Activated naive CD4-positive, alpha-beta T cell treated with anti-CD3 and anti-CD28 coated beads for 36 hours (primary cell): ENCODE data around the gene KIFC3. TPM values are rescaled to one million over a fixed set of nuclear protein-coding genes. Genes with fewer than 3 reads are reported as not detected.
"Not testable (repeated sequence)": the region's sequence is repeated elsewhere in the genome, so short reads cannot be mapped to it uniquely, and the experiment has no call there.

Experiments
- CTCF ChIA-PET: fragments of 350-600 bp; sonication (Branson Sonifier 250); formaldehyde crosslinking; loops from one replicate; lab custom pipeline; 2021; ENCODE audit warnings: antibody characterized with exemption; lab: Charles Lee
- DNase-seq: peaks from one replicate; pipeline ENCODE4 v3.0.0-alpha.2; 2020
- H3K27ac Mint-ChIP-seq: one replicate; pipeline ENCODE4 v1.8.0; 2021; ENCODE audit warnings: mild to moderate bottlenecking, mixed read lengths
- H3K27me3 Mint-ChIP-seq: one replicate; pipeline ENCODE4 v1.8.0; 2021; ENCODE audit warnings: low read depth, mixed read lengths
- H3K36me3 Mint-ChIP-seq: one replicate; pipeline ENCODE4 v1.8.0; 2021; ENCODE audit warnings: low read depth, mixed read lengths
- H3K4me1 Mint-ChIP-seq: one replicate; pipeline ENCODE4 v1.8.0; 2021; ENCODE audit warnings: low read depth, mixed read lengths
- H3K4me3 Mint-ChIP-seq: one replicate; pipeline ENCODE4 v1.8.0; 2021; ENCODE audit warnings: mild to moderate bottlenecking, moderate library complexity, mixed read lengths
- H3K9me3 Mint-ChIP-seq: one replicate; pipeline ENCODE4 v1.8.0; 2021; ENCODE audit warnings: mixed read lengths
- intact Hi-C: fragments of 100-400 bp; cut with micrococcal nuclease; formaldehyde crosslinking; loops from one replicate; pipeline ENCODE4 v1.15.1; 2023
- total RNA-seq, 2 experiments: library from RNA; stranded (reverse); gene quantifications; one replicate each; pipeline ENCODE4 v1.2.3, GENCODE V29; 2021

The KIFC3 gene
- total RNA-seq, 2 experiments from 2014 or later, result 0.12 TPM; not detected in 1

DNA sequence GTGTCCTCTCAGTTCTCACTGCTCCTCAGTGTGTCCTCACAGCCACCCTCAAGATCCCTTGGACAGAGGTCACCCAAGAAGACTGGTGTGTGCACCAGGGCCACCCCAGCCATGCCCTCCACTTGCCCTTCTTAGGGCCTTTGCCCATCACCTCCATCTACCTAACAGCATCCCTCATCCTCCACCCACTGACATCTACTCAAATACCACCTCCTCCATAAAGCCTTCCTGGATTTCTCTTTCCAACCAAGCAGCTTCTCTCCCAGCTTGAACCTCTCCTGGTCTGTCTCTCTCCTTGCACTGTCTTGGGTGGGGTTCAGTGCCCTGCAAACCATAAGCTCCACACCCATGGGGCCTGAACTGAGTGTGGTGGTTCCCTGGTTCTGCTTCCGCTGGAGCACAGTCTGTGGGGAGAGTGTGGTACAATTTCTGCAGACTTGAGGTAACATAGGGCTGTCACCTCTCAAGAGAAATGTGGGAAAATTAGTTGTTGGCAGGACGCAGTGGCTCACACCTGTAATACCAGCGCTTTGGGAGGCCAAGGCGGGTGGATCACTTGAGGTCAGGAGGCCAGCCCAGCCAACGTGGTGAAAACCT is 52.3 kb downstream of the KIFC3 start:
- intact Hi-C loops, result no loop called here
- DNase-seq, result no peak
- H3K36me3 Mint-ChIP-seq, result peaks cover 9% of the 10 kb centered on the region

DNA sequence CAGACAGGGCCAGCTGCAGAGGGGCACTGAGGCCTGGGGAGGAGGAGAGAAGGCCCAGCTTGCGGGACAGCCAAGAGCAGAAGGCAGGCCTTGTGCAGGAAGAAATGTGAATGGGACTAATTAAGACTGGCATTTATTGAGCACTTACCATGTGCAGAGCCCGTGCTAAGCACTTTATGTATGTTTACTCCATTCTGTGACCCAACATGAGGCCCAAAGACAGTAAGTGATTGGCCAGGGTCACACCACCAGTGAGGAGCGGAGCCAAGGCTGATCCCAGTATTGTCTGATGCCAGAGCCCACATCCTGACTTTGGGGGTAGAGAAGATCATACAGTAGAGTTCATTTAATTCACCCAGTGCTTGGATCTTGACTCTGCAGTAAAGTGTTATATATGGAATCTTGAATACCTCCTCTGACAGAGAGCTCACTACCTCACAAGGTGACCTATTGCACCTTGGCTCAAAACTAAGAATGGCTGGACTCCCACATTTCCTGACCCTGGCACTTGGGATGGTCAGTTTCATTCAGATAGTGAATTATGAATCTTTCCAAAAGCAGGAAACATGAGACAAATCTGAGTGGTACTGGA is 53.1 kb downstream of the KIFC3 start:
- Mint-ChIP-seq H3K9me3 (no peaks in the 10 kb centered on the region), H3K36me3 (peaks cover 8% of the 10 kb centered on the region), H3K4me1 (no peaks in the 10 kb centered on the region), H3K4me3 (no peak overlapping the region), H3K27me3 (no peaks in the 10 kb centered on the region), H3K27ac (no peak overlapping the region)
- CTCF ChIA-PET, result interaction anchor here (1.0 kb wide), 1 partner anchor 10 kb away, joined by 3 read pairs; no protein-coding TSS in a partner anchor
- intact Hi-C loops, result no loop called here
- DNase-seq, result no peak

More for the DNA sequence above, 52.3 kb downstream of the KIFC3 start:
- Mint-ChIP-seq H3K4me1 (no peaks in the 10 kb centered on the region), H3K27ac (no peak overlapping the region), H3K9me3 (no peaks in the 10 kb centered on the region), H3K27me3 (no peaks in the 10 kb centered on the region), H3K4me3 (no peak overlapping the region)
- CTCF ChIA-PET, result no interaction called here

DNA sequence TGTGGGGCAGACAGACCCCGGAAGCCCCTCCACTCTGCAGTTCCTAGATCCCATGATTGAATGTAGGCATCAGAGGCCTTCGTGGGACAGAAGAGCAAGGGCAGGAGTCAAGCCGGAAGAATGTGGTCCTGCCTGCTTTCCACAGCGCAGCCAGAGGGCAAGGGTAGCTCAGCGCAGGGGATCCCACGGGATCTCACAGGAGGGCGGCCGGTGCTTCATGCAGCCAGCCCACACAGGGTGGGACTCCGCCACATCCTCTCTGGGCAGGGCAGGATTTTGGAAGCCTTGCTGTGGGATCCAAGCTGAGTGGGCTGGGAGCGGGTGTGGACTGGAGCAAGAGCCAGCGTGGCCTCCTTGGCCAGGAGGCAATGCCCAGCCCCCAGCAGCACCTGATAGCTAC is 53.7 kb downstream of the KIFC3 start:
- no peak overlapping the region for H3K4me3 Mint-ChIP-seq
- no peak for DNase-seq
- H3K36me3 Mint-ChIP-seq, result peaks cover 6% of the 10 kb centered on the region
- no peaks in the 10 kb centered on the region for H3K27me3 Mint-ChIP-seq
- H3K27ac Mint-ChIP-seq, result no peak overlapping the region
- no peaks in the 10 kb centered on the region for H3K4me1 Mint-ChIP-seq
- CTCF ChIA-PET, result interaction anchor here (1.0 kb wide), 1 partner anchor 11 kb away, joined by 3 read pairs; no protein-coding TSS in a partner anchor
- intact Hi-C loops, result no loop called here
- no peaks in the 10 kb centered on the region for H3K9me3 Mint-ChIP-seq

DNA sequence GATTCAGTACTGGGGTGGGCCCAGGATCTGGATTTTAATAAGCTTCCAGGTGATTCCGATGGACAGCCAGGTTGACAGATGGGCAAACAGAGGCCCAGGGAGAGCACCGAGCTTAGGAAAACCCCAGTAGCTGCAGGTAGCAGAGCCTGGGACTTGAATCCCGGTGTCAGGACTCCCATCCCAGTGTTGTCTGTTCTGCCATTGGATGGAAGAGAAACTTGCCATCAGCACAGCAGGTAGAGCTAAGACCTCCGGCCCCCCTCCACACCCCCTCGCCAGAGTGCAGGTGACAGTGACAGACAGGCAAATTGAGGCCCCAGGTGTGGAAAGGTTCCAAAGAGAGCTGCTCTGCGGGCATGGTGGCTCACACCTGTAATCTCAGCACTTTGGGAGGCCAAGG is 54.3 kb downstream of the KIFC3 start:
- Mint-ChIP-seq H3K4me3 (no peak overlapping the region), H3K36me3 (peaks cover 6% of the 10 kb centered on the region), H3K27ac (no peak overlapping the region), H3K27me3 (no peaks in the 10 kb centered on the region), H3K9me3 (no peaks in the 10 kb centered on the region), H3K4me1 (no peaks in the 10 kb centered on the region)
- CTCF ChIA-PET, result no interaction called here
- no peak for DNase-seq
- intact Hi-C loops, result no loop called here

DNA sequence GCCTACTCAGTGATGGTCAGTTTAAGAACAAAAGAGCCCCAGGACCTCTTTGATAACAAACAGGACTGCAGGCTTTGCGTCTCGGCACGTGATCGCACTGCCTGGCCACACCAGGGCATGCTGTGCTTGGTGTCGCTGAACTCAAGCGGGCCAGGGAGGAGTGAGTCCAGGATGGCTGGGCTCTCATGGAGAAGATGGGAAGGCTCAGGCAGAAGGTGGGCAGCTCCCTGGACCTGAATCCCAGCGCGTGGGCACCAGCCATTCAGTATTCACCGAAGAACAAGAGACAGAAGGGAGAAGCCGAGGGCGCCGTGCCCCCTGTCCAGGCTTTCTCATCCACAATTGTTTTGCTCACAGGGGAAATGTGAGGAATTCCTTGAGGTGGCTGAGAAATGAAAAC is 54.8 kb downstream of the KIFC3 start:
- intact Hi-C loops, result no loop called here
- DNase-seq, result no peak
- Mint-ChIP-seq H3K9me3 (no peaks in the 10 kb centered on the region), H3K36me3 (peaks cover 6% of the 10 kb centered on the region), H3K4me3 (no peak overlapping the region), H3K27me3 (no peaks in the 10 kb centered on the region), H3K4me1 (no peaks in the 10 kb centered on the region), H3K27ac (no peak overlapping the region)
- CTCF ChIA-PET, result no interaction called here

DNA sequence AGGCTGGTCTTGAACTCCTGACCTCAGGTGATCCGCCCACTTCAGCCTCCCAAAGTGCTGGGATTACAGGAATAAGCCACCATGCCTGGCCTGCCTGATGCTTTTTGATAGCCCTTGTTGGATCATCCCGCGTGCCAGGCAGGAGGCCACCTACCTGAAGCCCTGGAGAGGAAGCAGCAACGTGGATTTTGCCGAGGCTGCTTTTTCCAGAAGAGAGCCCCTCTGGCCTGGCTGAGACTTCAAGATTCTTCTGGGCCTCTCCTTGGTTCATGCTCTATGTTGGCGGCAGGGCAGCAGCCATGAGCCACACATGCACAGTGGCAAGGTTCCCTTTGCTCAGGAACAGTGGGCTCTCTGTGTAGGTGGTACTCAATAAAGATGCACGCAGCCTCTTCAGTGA is 55.2 kb downstream of the KIFC3 start:
- Mint-ChIP-seq H3K4me3 (no peak overlapping the region), H3K27me3 (no peaks in the 10 kb centered on the region), H3K36me3 (peaks cover 6% of the 10 kb centered on the region), H3K4me1 (no peaks in the 10 kb centered on the region), H3K9me3 (no peaks in the 10 kb centered on the region), H3K27ac (no peak overlapping the region)
- no peak for DNase-seq
- CTCF ChIA-PET, result no interaction called here
- intact Hi-C loops, result no loop called here

DNA sequence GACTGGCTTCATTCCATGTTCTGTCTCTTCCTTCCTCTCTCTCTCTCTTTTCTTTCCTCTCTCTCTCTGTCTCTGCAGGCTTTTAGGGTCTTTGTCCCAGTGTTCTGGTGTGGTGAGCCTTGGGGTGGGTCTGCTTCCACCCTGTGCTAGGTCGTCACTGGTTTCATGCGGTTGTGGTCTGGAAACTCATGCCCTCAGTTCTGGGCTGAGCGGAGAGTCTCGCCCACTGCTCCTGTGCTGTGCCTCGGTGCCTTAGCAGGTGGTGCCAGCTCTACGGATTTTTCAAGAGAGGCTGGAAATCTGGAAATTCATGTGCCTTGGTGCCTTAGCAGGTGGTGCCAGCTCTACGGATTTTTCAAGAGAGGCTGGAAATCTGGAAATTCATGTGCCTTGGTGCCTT is 56.0 kb downstream of the KIFC3 start:
- H3K4me1 Mint-ChIP-seq, intact Hi-C loops, H3K9me3 Mint-ChIP-seq, DNase-seq, H3K4me3 Mint-ChIP-seq, H3K27me3 Mint-ChIP-seq, H3K36me3 Mint-ChIP-seq, CTCF ChIA-PET, H3K27ac Mint-ChIP-seq: not testable (repeated sequence)

DNA sequence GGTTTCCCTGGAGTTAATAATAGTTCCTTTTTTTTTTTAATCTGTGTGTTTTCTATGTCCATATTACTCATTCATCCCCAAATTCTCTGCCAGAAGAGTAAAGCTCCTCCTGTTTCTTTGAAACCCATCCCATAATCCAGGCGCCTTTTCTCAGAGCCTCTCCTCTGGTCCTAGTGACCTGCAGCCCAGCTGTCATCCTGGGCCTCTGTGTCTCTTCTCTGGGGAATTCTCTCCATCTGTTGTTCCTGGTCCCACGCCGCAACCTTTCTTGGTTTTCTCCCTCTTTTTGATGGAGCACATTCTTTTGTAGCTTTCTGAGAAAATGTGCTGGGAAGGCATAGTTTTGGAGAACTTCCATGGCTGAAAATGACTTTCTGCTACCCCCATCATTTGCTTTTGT is 56.5 kb downstream of the KIFC3 start:
- no peaks in the 10 kb centered on the region for H3K27me3 Mint-ChIP-seq
- intact Hi-C loops, result no loop called here
- peaks cover 9% of the 10 kb centered on the region for H3K36me3 Mint-ChIP-seq
- no peak for DNase-seq
- H3K4me1 Mint-ChIP-seq, result no peaks in the 10 kb centered on the region
- no peaks in the 10 kb centered on the region for H3K9me3 Mint-ChIP-seq
- H3K4me3 Mint-ChIP-seq, result no peak overlapping the region
- no peak overlapping the region for H3K27ac Mint-ChIP-seq
- CTCF ChIA-PET, result interaction anchor here (0.6 kb wide), 1 partner anchor 157 kb away, joined by 4 read pairs; no protein-coding TSS in a partner anchor

DNA sequence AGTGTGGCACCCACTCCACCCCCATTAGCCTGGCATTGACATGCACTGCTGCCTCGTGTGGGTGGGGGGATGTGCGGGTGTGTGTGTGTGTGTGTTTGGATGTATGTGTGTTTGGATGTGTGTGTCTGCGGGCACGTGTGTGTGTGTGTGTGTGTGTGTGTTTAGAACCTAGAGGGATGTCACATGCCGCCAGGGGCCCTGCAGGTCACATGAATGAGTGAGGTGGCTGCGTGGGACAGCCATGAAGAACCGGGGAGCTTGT is 57.7 kb downstream of the KIFC3 start:
- no peak overlapping the region for H3K27ac Mint-ChIP-seq
- intact Hi-C loops, result no loop called here
- DNase-seq, result no peak
- no peaks in the 10 kb centered on the region for H3K27me3 Mint-ChIP-seq
- no peak overlapping the region for H3K4me3 Mint-ChIP-seq
- no peaks in the 10 kb centered on the region for H3K4me1 Mint-ChIP-seq
- CTCF ChIA-PET, result no interaction called here
- peaks cover 8% of the 10 kb centered on the region for H3K36me3 Mint-ChIP-seq
- H3K9me3 Mint-ChIP-seq, result no peaks in the 10 kb centered on the region

DNA sequence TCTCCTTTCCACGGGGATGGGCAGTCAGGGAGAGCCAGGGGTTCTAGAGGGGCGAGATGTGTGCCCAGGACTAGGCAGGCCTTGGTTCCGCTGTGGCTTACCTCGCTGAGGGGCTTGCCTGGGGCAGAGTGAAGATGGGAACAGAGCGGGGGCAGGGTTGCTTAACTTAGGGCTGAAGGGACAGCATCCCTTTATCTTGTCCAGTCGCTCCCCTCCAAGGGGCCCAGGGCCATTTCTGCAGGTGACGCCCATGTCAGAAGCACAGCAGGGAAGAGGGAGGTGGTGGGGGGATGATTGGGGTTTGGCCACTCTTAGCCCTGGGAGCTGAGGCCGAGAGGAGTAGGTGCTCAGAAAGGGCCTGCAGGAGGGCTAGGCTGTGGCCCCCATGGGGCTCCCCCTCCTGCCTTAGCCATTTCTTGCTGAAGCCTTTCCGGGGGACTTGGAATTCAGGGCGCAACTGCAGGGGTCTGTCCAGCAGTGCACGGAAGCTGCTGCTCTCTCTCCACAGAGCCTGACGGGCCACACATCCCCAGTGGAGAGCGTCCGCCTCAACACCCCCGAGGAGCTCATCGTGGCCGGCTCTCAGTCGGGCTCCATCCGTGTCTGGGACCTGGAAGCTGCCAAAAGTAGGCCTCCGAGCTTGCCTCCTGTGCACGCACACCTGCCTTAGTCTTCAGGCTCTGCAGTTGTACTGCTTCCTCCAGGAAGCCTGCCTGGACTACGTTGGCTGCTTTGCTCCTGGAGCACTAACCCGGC is 58.2 kb downstream of the KIFC3 start:
- H3K4me1 Mint-ChIP-seq, result no peaks in the 10 kb centered on the region
- H3K27me3 Mint-ChIP-seq, result no peaks in the 10 kb centered on the region
- H3K27ac Mint-ChIP-seq, result no peak overlapping the region
- peaks cover 8% of the 10 kb centered on the region for H3K36me3 Mint-ChIP-seq
- CTCF ChIA-PET, result no interaction called here
- H3K4me3 Mint-ChIP-seq, result no peak overlapping the region
- DNase-seq, result no peak
- H3K9me3 Mint-ChIP-seq, result no peaks in the 10 kb centered on the region
- intact Hi-C loops, result no loop called here

DNA sequence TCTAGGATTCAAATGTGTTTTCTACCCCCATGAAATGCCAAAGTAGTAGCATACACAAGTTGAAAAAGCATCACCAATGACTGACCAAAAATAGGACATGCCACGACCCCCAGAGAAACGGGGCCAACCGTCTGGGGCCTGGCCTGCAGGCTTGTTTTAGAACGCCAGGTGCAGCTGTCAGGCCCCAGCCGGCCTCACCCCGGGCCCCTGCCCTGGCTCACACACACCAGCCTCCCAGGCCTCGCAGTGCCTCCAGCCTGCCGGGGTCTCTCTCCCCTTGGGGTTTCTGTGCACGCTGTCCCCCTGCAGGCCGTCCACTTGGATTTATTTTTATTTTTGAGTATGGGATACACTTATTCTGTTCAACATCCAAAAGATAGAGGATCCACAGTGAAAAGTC is 58.8 kb downstream of the KIFC3 start:
- Mint-ChIP-seq H3K27ac (no peak overlapping the region), H3K4me1 (no peaks in the 10 kb centered on the region), H3K4me3 (no peak overlapping the region), H3K9me3 (no peaks in the 10 kb centered on the region), H3K27me3 (no peaks in the 10 kb centered on the region), H3K36me3 (peaks cover 8% of the 10 kb centered on the region)
- intact Hi-C loops, result no loop called here
- CTCF ChIA-PET, result no interaction called here
- no peak for DNase-seq

DNA sequence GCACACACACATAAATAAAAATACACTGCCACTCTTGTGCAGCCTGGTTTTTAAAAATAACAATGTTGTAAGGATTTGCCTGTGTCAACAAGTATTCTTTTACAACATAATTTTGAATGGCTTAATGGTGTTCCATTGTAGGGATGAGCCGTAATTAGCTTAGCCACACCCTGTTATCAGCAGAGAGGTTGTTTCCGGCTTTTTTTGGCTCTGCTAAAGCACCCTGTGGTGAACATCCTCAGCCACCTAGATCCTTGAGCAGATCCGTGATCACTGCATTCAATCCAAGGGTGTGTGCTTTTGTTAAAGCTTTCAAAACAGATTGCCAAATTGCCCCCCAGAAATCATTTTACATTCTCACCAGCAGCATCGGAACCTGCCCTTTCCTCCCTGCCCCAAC is 59.7 kb downstream of the KIFC3 start:
- Mint-ChIP-seq H3K27me3 (no peaks in the 10 kb centered on the region), H3K9me3 (no peaks in the 10 kb centered on the region), H3K4me3 (no peak overlapping the region), H3K4me1 (peaks cover 2% of the 10 kb centered on the region), H3K36me3 (peaks cover 8% of the 10 kb centered on the region), H3K27ac (no peak overlapping the region)
- CTCF ChIA-PET, result interaction anchor here (1.9 kb wide), 1 partner anchor 12 kb away, joined by 5 read pairs; no protein-coding TSS in a partner anchor
- intact Hi-C loops, result no loop called here
- no peak for DNase-seq
